ENCODE measurements around the gene ZFYVE28.

- TF ChIP-seq POLR2A (IDR thresholded peaks at IDR 0.05; ENCODE audit: low read depth, low read length) (no peak), POLR2AphosphoS5 (IDR thresholded peaks at IDR 0.05; ENCODE audit: low read depth, low read length) (no peak), TAF1 (IDR thresholded peaks at IDR 0.05; ENCODE audit: low read depth, low read length) (no peak)
Observed at GRCh38 chr4:2378401-2378800, 40.0 kb downstream of the ZFYVE28 start.
